Endothelial cell of umbilical vein (primary cell): ENCODE measurements around the gene EP400.

Experiments used
- EZH2 ChIP-seq: IDR thresholded peaks from 2 replicates; pipeline ENCODE4 v1.6.1; 2012; ENCODE audit warnings: borderline replicate concordance, low read depth, mild to moderate bottlenecking, moderate library complexity, low read length, inconsistent platforms; ENCODE audit not compliant: severe bottlenecking
- POLR2A ChIP-seq: IDR thresholded peaks from 2 replicates; pipeline ENCODE4 v1.6.1; 2012; ENCODE audit warnings: low read depth, mild to moderate bottlenecking, control low read depth, low read length
- TF ChIP-seq, protein P1 (sequence below): IDR thresholded peaks from 2 replicates; pipeline ENCODE4 v1.6.1; 2011; ENCODE audit not compliant: insufficient read depth, insufficient read length
- TF ChIP-seq, protein P2 (sequence below), 2 donors: IDR thresholded peaks; 1 replicate in 1 of 2; 2 replicates in 1 of 2; pipeline ENCODE4 v1.5.1; 2011; ENCODE audit warnings: low read length in 2 of 2, mild to moderate bottlenecking in 2 of 2, moderate library complexity in 2 of 2, control low read depth in 1 of 2, inconsistent platforms in 1 of 2, low read depth in 1 of 2; ENCODE audit not compliant: insufficient read depth in 1 of 2; ENCODE audit errors: extremely low read depth in 1 of 2

DNA sequence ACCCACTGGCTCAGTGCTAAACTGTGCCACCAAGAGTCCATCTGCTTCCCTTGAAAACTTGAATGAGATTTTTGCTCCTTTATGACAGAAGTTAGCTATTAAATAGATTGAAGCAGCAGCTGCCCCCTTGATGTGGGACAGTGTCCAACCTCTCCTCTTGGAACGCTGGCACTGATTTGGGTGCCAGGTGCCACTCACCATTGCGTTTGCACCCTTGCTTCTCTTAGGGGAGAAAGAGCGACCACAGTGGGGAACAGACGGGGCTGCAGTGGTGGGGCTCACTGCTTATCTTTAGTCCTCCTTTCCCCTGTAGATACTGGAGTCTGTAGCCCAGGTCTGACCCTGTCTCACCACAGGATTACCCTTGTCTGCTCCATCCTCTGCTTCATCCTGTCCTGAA lies 9.4 kb downstream of the EP400 start:
- TF ChIP-seq, protein P1, sequence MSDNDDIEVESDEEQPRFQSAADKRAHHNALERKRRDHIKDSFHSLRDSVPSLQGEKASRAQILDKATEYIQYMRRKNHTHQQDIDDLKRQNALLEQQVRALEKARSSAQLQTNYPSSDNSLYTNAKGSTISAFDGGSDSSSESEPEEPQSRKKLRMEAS, result no peak
- TF ChIP-seq POLR2A (no peak), EZH2 (no peak)
- TF ChIP-seq, protein P2, sequence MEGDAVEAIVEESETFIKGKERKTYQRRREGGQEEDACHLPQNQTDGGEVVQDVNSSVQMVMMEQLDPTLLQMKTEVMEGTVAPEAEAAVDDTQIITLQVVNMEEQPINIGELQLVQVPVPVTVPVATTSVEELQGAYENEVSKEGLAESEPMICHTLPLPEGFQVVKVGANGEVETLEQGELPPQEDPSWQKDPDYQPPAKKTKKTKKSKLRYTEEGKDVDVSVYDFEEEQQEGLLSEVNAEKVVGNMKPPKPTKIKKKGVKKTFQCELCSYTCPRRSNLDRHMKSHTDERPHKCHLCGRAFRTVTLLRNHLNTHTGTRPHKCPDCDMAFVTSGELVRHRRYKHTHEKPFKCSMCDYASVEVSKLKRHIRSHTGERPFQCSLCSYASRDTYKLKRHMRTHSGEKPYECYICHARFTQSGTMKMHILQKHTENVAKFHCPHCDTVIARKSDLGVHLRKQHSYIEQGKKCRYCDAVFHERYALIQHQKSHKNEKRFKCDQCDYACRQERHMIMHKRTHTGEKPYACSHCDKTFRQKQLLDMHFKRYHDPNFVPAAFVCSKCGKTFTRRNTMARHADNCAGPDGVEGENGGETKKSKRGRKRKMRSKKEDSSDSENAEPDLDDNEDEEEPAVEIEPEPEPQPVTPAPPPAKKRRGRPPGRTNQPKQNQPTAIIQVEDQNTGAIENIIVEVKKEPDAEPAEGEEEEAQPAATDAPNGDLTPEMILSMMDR (IDR thresholded peaks at IDR 0.05; ENCODE audit: extremely low read depth in 1 of 2, insufficient read depth in 1 of 2, low read depth in 1 of 2, low read length in 2 of 2), result no peak
